Measurements from ENCODE around the gene BBX.

The BBX gene

GRCh38 chr3:107599772-107600145 lies 77.0 kb downstream of the BBX start:
- DNase-seq (ENCODE audit: low spot score), result no peak

GRCh38 chr3:107600780-107601179 lies 78.0 kb downstream of the BBX start:
- DNase-seq (ENCODE audit: low spot score), result no peak

- DNase-seq (ENCODE audit: low spot score), result no peak
Observed at GRCh38 chr3:107604057-107604822, 81.5 kb downstream of the BBX start.

- DNase-seq (ENCODE audit: low spot score), result no peak
Observed at GRCh38 chr3:107611775-107612469, 89.2 kb downstream of the BBX start.

GRCh38 chr3:107612664-107613084 lies 89.9 kb downstream of the BBX start:
- no peak for DNase-seq (ENCODE audit: low spot score)

GRCh38 chr3:107619549-107619948 lies 96.8 kb downstream of the BBX start:
- DNase-seq (ENCODE audit: low spot score), result no peak

- DNase-seq (ENCODE audit: low spot score), result no peak
Observed at GRCh38 chr3:107620534-107620933, 97.8 kb downstream of the BBX start.

- DNase-seq (ENCODE audit: low spot score), result no peak
Observed at GRCh38 chr3:107621465-107621864, 98.7 kb downstream of the BBX start.

- no peak for DNase-seq (ENCODE audit: low spot score)
Observed at GRCh38 chr3:107627962-107628542, 105.3 kb downstream of the BBX start.

GRCh38 chr3:107629566-107629965 lies 106.8 kb downstream of the BBX start:
- DNase-seq (ENCODE audit: low spot score), result no peak

GRCh38 chr3:107630779-107631178 lies 108.0 kb downstream of the BBX start:
- no peak for DNase-seq (ENCODE audit: low spot score)

- no peak for DNase-seq (ENCODE audit: low spot score)
Observed at GRCh38 chr3:107632576-107632975, 109.8 kb downstream of the BBX start.

GRCh38 chr3:107633327-107634098 lies 110.8 kb downstream of the BBX start:
- DNase-seq (ENCODE audit: low spot score), result no peak

- DNase-seq (ENCODE audit: low spot score), result no peak
Observed at GRCh38 chr3:107634099-107634489, 111.3 kb downstream of the BBX start.

- no peak for DNase-seq (ENCODE audit: low spot score)
Observed at GRCh38 chr3:107637416-107638183, 114.8 kb downstream of the BBX start.

- no peak for DNase-seq (ENCODE audit: low spot score)
Observed at GRCh38 chr3:107641572-107642307, 119.0 kb downstream of the BBX start.

GRCh38 chr3:107643038-107643883 lies 120.5 kb downstream of the BBX start:
- no peak for DNase-seq (ENCODE audit: low spot score)

- no peak for DNase-seq (ENCODE audit: low spot score)
Observed at GRCh38 chr3:107644631-107645030, 121.9 kb downstream of the BBX start.

GRCh38 chr3:107650788-107651187 lies 128.0 kb downstream of the BBX start:
- no peak for DNase-seq (ENCODE audit: low spot score)

GRCh38 chr3:107651782-107652181 lies 129.0 kb downstream of the BBX start:
- DNase-seq (ENCODE audit: low spot score), result no peak
